ENCODE measurements around the gene PLXNA1.

DNA sequence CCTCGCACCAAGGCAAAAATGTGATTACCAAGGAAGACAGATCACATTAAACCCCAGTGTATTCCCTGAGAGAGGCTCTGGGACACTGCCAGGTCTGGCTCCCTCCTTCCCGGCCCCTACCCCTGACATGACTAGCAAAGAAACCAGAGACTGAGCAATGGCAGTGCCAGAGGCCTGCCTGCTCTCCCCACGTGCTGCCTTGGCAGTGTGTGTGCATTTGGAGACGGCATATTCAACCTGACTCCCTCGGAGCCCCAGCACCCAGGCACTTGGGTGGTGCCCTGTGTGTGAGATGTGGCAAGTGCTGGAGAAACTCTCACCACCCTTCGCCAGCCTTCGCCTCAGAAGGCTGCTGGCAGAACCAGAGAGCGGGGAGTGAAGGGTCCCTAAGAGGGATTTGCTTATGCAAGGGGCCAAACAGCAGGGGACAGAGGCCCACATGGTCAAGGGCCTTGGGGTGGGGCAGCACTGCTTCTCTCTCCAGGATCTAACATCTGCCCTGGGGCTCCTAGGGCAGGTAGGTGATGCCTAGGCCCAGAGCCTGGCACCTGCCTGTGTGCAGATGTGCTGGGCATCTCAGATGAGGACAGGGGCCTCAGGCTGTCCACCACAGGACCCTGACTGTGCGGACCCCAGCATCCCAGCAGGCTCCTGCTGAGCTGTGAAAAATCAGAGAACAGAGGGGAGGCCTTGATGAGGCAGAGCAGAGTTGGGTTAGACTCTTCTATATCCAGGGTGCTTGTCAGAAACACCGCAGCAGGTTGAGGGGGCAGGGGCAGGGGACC, 23.6 kb upstream of the PLXNA1 start:
- TF ChIP-seq, protein P1, sequence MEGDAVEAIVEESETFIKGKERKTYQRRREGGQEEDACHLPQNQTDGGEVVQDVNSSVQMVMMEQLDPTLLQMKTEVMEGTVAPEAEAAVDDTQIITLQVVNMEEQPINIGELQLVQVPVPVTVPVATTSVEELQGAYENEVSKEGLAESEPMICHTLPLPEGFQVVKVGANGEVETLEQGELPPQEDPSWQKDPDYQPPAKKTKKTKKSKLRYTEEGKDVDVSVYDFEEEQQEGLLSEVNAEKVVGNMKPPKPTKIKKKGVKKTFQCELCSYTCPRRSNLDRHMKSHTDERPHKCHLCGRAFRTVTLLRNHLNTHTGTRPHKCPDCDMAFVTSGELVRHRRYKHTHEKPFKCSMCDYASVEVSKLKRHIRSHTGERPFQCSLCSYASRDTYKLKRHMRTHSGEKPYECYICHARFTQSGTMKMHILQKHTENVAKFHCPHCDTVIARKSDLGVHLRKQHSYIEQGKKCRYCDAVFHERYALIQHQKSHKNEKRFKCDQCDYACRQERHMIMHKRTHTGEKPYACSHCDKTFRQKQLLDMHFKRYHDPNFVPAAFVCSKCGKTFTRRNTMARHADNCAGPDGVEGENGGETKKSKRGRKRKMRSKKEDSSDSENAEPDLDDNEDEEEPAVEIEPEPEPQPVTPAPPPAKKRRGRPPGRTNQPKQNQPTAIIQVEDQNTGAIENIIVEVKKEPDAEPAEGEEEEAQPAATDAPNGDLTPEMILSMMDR (IDR thresholded peaks at IDR 0.05) = no peak
- no peak for TF ChIP-seq POLR2AphosphoS5 (IDR thresholded peaks at IDR 0.05; ENCODE audit: low read depth, low read length)
- TF ChIP-seq, protein P2, sequence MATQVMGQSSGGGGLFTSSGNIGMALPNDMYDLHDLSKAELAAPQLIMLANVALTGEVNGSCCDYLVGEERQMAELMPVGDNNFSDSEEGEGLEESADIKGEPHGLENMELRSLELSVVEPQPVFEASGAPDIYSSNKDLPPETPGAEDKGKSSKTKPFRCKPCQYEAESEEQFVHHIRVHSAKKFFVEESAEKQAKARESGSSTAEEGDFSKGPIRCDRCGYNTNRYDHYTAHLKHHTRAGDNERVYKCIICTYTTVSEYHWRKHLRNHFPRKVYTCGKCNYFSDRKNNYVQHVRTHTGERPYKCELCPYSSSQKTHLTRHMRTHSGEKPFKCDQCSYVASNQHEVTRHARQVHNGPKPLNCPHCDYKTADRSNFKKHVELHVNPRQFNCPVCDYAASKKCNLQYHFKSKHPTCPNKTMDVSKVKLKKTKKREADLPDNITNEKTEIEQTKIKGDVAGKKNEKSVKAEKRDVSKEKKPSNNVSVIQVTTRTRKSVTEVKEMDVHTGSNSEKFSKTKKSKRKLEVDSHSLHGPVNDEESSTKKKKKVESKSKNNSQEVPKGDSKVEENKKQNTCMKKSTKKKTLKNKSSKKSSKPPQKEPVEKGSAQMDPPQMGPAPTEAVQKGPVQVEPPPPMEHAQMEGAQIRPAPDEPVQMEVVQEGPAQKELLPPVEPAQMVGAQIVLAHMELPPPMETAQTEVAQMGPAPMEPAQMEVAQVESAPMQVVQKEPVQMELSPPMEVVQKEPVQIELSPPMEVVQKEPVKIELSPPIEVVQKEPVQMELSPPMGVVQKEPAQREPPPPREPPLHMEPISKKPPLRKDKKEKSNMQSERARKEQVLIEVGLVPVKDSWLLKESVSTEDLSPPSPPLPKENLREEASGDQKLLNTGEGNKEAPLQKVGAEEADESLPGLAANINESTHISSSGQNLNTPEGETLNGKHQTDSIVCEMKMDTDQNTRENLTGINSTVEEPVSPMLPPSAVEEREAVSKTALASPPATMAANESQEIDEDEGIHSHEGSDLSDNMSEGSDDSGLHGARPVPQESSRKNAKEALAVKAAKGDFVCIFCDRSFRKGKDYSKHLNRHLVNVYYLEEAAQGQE (IDR thresholded peaks at IDR 0.05; ENCODE audit: insufficient read depth in 1 of 2, low read depth in 2 of 2, low read length in 1 of 2) = no peak
- no peak for TF ChIP-seq TCF7L2 (IDR thresholded peaks at IDR 0.05; ENCODE audit: low read depth, low read length)
- no peak for TF ChIP-seq SIN3A (IDR thresholded peaks at IDR 0.05; ENCODE audit: borderline replicate concordance, insufficient read depth, low read depth, low read length)

Data from Panc1 (cell line).